SH-SY5Y (cell line): ENCODE data around the gene KIF26B.

Source experiments
- GATA2 ChIP-seq: IDR thresholded peaks from 2 replicates; pipeline ENCODE4 v1.6.1; 2011; ENCODE audit warnings: mild to moderate bottlenecking, low read depth, low read length
- GATA3 ChIP-seq: IDR thresholded peaks from 2 replicates; pipeline ENCODE4 v1.6.1; 2011; ENCODE audit warnings: low read depth, mild to moderate bottlenecking, low read length, moderate library complexity

- no peak for TF ChIP-seq GATA3
- TF ChIP-seq GATA2 = no peak
Measured at GRCh38 chr1:245698860-245699259, 544.1 kb downstream of the KIF26B start.
